ENCODE data around the gene PROX1.

DNA sequence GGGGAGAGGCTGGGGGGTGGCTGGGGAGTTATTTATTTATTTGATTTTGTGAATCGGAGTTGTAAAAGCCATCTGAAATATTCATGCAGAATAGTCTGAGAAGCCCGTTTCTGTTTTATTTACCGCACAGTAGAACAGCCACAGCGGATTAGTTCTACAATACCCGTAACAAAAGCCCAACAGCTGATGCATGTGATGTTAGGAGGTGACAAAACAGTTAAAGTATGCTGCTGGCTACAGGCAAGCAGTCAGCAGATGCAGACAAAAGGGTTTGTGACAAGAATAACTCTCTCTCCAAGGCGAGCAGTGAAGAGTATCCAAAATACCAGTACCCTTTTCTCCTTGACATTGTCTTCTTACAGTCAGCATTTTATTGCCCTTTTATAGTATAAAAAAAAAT, 42.0 kb downstream of the PROX1 start:
- TF ChIP-seq POLR2A (IDR thresholded peaks at IDR 0.05), result no peak
- TF ChIP-seq, protein P1, sequence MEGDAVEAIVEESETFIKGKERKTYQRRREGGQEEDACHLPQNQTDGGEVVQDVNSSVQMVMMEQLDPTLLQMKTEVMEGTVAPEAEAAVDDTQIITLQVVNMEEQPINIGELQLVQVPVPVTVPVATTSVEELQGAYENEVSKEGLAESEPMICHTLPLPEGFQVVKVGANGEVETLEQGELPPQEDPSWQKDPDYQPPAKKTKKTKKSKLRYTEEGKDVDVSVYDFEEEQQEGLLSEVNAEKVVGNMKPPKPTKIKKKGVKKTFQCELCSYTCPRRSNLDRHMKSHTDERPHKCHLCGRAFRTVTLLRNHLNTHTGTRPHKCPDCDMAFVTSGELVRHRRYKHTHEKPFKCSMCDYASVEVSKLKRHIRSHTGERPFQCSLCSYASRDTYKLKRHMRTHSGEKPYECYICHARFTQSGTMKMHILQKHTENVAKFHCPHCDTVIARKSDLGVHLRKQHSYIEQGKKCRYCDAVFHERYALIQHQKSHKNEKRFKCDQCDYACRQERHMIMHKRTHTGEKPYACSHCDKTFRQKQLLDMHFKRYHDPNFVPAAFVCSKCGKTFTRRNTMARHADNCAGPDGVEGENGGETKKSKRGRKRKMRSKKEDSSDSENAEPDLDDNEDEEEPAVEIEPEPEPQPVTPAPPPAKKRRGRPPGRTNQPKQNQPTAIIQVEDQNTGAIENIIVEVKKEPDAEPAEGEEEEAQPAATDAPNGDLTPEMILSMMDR (IDR thresholded peaks at IDR 0.05), result no peak

All from body of pancreas (tissue), 4 donors.